HG03280 (cell line): ENCODE data around the gene RHOB.

Source experiments
- ATAC-seq: cut with Tn5 transposase; IDR thresholded peaks from one replicate; pipeline ENCODE4 v1.9.1; 2021; ENCODE audit warnings: mild to moderate bottlenecking, moderate library complexity; ENCODE audit not compliant: unreplicated experiment

Gene RHOB

GRCh38 chr2:20472569-20472968 is 25.7 kb downstream of the RHOB start:
- ATAC-seq = no peak

DNA sequence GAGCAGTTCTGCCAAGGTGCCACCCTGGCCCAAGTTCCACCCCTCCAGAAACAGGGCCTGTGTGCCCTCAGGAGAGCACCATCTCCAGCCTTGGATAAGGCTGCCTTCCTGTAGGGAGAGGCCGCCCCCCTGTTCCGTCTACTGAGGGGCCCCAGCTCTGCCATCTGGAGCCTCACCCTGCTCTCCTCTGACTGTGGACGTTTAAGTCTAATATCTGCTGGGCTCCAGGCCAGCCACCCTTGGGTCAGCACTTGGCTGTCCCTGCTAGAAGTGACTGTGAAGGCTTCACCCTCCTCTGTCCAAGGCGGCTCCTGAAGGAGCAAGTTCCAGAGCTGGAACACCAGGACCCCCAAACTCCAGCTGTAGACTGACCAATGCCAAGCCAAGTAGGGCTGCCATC is 26.3 kb downstream of the RHOB start:
- ATAC-seq = no peak

GRCh38 chr2:20474757-20475566 is 28.1 kb downstream of the RHOB start:
- no peak for ATAC-seq

DNA sequence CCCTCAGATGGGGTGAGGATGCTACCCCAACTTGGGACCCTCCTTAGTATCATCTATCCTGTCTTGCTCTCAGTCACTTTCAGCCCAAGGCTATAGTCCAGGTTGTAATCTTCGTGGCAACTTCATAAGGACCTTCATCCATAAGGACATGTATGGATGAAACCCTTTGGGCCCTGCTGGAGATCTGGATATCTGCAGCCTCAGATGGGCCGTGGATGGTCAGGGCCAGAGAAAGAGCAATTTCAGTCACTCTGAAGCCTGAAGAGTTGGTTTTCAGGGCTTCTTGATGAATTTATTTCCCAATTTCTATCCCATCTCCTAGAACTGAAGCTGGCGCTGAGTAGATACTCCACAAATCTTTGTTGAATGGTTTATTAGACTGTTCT is 28.7 kb downstream of the RHOB start:
- no peak for ATAC-seq

- ATAC-seq = no peak
Observed at GRCh38 chr2:20476481-20476880, 29.6 kb downstream of the RHOB start.

DNA sequence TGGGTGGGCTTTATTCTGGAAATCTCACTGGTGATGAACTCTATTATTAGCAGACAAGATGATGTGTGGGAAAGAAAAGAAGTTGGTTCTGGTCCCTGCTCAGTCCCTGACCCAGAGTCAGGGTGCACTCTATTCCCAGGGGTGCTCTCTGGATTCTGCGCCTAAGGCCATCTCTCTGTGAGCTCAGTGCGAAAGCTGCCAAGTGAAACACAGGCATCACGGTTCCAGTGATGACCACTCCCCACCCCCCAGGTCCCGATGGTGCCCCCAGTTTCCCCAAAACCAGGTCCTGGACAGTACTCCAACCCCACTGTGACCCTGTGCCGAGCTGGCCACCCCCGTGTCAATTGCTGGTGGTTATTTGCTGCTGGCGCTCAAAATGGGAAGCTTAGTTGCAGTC is 30.1 kb downstream of the RHOB start:
- ATAC-seq = no peak

DNA sequence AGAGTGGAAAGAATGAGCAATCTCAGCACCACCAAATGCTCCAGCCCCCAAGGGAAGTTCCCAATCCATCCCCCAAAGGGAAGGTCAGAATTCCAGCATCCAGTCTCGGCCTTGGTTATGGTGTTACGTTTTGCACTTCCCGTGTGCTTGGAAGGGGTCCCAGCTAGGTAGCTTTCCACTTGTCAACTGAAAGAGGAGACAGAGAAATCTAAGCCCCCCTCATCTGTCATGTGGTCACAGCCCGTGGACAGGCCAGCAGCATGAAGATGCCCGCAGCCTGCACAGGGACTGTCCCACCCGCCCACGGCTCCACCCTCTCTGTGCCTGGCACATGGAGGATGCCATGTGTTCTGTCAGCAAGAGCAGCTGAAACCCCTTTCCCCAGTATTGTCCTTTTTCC is 32.1 kb downstream of the RHOB start:
- no peak for ATAC-seq

DNA sequence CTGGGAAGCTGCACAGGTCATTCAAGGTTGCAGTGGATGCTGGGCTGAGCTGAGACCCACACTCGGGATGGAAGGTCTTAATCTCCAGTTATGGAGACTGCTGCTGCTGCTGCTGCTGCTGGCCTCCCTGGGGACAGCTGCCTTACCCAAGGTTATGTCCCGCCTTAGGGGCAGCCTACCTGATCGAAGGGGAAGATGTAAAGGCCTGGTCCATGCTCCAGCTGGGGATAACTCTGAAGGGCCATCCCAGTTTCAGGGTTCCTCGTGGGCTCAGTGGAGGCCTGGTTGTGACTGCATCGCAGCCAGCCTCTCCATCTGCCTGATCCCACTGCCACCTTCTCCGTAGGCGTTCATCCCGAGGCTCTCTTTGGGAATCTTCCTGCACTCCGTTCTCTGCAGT is 33.0 kb downstream of the RHOB start:
- ATAC-seq = no peak

DNA sequence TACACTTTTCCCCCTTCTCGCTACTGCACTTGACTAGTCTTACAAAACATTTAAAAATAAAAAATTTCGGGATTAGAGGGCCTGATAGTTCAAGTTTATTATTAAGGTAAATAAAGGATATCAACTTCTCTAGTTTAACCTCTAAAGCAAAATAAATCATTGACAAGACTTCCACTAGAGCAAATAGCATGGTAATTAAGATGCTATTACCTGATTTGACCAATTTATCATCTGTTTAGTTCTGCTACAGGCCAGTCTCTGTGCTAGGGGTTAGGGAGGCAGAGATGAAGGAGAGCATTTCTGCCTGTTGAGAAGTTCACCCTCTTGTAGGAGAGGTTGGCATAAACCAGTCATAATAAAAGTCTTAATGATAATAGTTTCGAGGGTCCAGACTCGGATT is 34.0 kb downstream of the RHOB start:
- no peak for ATAC-seq

DNA sequence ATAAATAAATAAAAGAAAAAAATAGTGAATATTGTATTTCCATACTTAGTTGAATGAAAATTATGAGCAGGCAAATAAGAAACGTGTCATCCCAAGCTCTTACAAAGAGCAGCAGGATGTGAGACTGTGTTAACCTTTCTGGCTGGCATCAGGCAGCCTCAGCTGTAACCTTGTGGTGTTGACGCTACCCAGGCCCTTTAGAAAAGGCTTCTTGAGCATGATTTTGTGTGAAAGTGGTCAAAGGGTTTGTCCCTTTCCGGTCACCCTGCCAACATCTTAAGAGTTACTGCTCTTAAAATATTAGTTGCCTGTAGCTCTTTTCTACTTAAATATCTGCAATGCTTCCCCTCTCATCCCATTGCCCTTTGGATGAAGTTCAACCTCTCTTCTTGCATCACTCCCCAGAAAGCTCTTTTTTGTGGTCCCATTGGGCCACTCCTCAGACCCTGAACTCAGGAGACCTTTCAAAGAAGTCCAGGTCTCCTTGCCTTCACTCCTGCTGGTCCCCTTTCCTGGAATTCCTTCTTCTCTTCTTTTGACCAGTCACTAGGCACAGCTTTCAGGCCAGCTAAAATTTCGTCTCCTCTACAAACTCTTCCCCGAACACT is 35.0 kb downstream of the RHOB start:
- no peak for ATAC-seq

DNA sequence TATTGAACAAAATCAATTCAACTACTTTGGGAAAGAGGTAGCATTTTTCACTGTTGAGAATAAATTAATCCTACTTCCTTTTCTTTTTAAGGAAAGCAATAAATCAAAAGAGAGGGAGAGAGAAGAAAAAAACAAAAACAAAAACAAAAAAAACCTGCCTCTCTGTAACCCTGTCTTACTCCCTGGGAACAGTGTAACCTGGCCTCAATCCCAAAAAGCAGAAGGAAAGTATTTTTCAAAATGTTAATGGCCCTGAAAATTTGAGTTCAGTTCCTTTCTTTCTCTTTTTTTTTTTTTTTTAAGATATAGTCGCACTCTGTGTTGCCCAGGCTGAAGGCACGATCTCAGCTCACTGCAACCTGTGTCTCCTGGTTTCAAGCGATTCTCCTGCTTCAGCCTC is 35.9 kb downstream of the RHOB start:
- no peak for ATAC-seq

- no peak for ATAC-seq
Observed at GRCh38 chr2:20483194-20483895, 36.5 kb downstream of the RHOB start.

- no peak for ATAC-seq
Observed at GRCh38 chr2:20484034-20484617, 37.3 kb downstream of the RHOB start.

DNA sequence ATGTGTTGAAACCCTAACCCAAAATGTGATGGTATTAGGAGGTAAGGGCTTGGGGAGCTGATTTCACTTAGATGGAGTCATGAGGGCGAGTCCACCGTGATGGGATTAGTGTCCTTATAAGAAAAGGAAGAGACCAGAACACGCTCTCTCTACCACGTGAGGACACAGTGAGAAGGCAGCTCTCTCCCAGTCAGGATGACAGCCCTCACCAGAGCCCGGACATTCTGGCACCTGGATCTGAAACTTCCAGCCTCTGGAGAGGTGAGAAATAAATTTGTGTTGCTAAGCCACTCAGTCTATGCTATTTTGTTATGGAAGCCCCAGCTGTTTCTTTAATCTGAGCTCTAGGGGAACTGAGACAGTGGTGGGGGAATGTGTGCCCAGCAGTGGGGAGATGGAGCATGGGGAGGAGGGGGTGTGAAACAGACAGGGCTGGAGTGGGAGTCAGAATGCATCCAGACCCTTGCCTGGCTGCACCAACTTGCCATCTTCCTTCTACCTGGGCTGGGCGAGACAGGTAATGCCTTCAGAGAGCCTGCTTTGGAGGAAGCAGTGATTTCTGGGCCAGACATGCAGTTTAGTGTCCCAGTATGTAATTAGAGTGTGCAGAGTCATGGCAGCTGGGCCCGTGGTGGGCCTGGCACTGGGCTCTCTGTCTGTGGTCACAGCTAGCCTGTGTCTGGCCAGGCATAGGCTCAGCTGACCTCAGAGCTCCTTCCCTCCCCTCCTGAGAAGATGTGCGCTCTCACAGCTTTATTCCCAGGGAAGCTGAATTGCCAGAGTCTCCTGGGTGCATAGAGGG is 38.1 kb downstream of the RHOB start:
- ATAC-seq = no peak

GRCh38 chr2:20485612-20486388 is 38.9 kb downstream of the RHOB start:
- no peak for ATAC-seq

GRCh38 chr2:20486571-20486970 is 39.7 kb downstream of the RHOB start:
- ATAC-seq = no peak

DNA sequence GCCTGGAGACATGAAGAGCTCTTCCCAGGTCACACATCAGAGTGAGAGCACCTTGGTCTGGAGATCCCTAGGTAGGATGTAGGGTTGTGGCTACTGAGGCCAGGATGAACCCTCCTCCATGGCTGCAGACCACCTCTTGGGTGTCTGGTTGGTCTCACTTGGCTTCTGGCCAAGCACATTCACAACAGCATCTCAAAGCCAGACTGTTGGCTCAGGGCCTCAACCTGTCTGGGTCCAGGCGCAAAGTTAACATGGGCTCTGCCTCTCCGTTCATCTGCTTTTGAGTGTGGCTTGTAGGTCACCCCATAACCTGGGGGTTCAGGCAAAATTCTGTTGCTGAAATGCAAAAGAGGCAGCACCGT is 40.1 kb downstream of the RHOB start:
- ATAC-seq = no peak

GRCh38 chr2:20487392-20488174 is 40.7 kb downstream of the RHOB start:
- ATAC-seq = no peak

DNA sequence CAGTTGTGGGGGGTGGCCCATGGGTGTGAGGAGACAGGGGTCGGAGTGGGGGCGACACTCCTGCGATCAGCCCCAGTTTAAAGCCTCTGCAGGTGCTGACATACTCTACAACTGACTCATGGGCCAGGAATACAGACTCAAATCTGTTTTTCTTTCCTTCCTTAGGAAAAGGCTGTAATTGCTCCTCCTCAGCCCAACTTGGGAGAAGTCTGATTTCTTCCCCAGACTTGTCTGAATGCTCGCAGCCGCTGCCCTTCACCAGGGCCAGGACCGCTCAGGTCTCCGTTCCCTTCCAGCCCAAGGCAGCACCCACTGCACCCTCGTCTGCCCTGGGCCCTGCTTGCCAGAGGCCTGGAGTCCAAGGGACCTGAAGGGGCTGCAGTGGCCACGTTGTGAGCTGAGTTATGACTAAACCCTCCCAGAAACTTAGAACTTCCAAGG is 41.3 kb downstream of the RHOB start:
- no peak for ATAC-seq
